K562 (cell line): ENCODE data around the gene TOR1A. TPM values are rescaled to one million over a fixed set of nuclear protein-coding genes. Genes with fewer than 3 reads are reported as not detected.
A peak's percentile ranks its signal among the peaks of the same experiment; 100 is the strongest.

Experiments used
- CBX3 ChIP-seq, 2 experiments: IDR thresholded peaks; 1 replicate in 1 of 2; 2 replicates in 1 of 2; pipeline ENCODE4 v1.6.1; 2012; ENCODE audit warnings: inconsistent platforms in 2 of 2, low read length in 2 of 2, borderline replicate concordance in 1 of 2, control low read depth in 1 of 2
- HLTF ChIP-seq: fragments of 450-650 bp; IDR thresholded peaks from 2 replicates; pipeline ENCODE4 v1.6.1; 2016
- L3MBTL2 ChIP-seq: fragments of 450-650 bp; IDR thresholded peaks from 2 replicates; pipeline ENCODE4 v1.6.1; 2016; ENCODE audit warnings: mild to moderate bottlenecking, moderate library complexity
- RAD21 ChIP-seq, 2 experiments: fragments of 250-450 bp in 1 of 2; fragments of 450-650 bp in 1 of 2; sonication (Bioruptor Pico) in 1 of 2; formaldehyde crosslinking in 1 of 2; IDR thresholded peaks in 1 of 2; conservative IDR thresholded peaks in 1 of 2; 2 replicates each; pipeline versions ENCODE4 v1.4.0 to v1.8.0; 2020 to 2022; ENCODE audit warnings: mild to moderate bottlenecking in 2 of 2, moderate library complexity in 1 of 2
- RB1 ChIP-seq: fragments of 450-650 bp; IDR thresholded peaks from 2 replicates; pipeline ENCODE4 v1.6.1; 2017; ENCODE audit warnings: low read depth, mild to moderate bottlenecking
- ZKSCAN1 ChIP-seq: fragments of 150-350 bp; IDR thresholded peaks from 2 replicates; pipeline ENCODE4 v1.6.1; 2016; ENCODE audit warnings: low read depth, low read length
- ZNF23 ChIP-seq: fragments of 250-450 bp; sonication (Bioruptor Pico); IDR thresholded peaks from 2 replicates; pipeline ENCODE4 v1.4.0; 2020; ENCODE audit warnings: mild to moderate bottlenecking
- ZNF354B ChIP-seq: fragments of 250-450 bp; sonication (Bioruptor Pico); IDR thresholded peaks from 2 replicates; pipeline ENCODE4 v1.4.0; 2020
- polyA plus RNA-seq, 8 experiments: library from polyadenylated mRNA; depleted of rRNA in 4 of 8; stranded (reverse) in 5 of 8; unstranded in 3 of 8; fragments of >200 nt; fragmentation: Nextera tagmentation in 2 of 8; fragmentation: Illumina TruSeq in 1 of 8; extraction: Ambion mirVana in 2 of 8; extraction: Trizol in 1 of 8; gene quantifications; 2 replicates each; pipeline versions ENCODE4 v1.2.1 to v1.2.3, GENCODE V29; 2011 to 2014; ENCODE audit warnings: inconsistent platforms in 1 of 8, missing spikeins in 1 of 8
- total RNA-seq, 7 experiments: library from RNA; depleted of rRNA in 6 of 7; stranded (reverse); fragments of >200 nt in 6 of 7; fragmentation: Illumina TruSeq in 2 of 7; extraction: Trizol in 2 of 7; gene quantifications; 2 replicates each; pipeline versions ENCODE4 v1.2.1 to v1.2.3, GENCODE V29; 2011 to 2021; ENCODE audit warnings: low replicate concordance in 1 of 7
- TF ChIP-seq, protein P1 (sequence below), 2 experiments: fragments of 150-350 bp in 1 of 2; IDR thresholded peaks; 2 replicates each; pipeline ENCODE4 v1.6.1; 2012 to 2016; ENCODE audit warnings: low read depth in 2 of 2, low read length in 2 of 2, mild to moderate bottlenecking in 1 of 2, moderate library complexity in 1 of 2
- TF ChIP-seq, protein P2 (sequence below), 2 experiments: fragments of 450-650 bp; formaldehyde crosslinking in 1 of 2; IDR thresholded peaks; 2 replicates each; pipeline versions ENCODE4 v1.4.0 to v1.6.1; 2014 to 2020; ENCODE audit warnings: mild to moderate bottlenecking in 2 of 2, borderline replicate concordance in 1 of 2, low read depth in 1 of 2
- TF ChIP-seq, protein P3 (sequence below): fragments of 450-650 bp; formaldehyde crosslinking; IDR thresholded peaks from 2 replicates; pipeline ENCODE4 v1.4.0; 2020; ENCODE audit warnings: mild to moderate bottlenecking, moderate library complexity
- TF ChIP-seq, protein P4 (sequence below): fragments of 250-450 bp; sonication (Bioruptor Pico); IDR thresholded peaks from 2 replicates; pipeline ENCODE4 v1.5.0; 2021

Gene TOR1A
- total and polyA plus RNA-seq, 9 of the 15 experiments (the other 6 are each of a cell fraction or from before 2014, with no cell fraction given), result 4.5 to 85.8 (median 51.3) TPM

DNA sequence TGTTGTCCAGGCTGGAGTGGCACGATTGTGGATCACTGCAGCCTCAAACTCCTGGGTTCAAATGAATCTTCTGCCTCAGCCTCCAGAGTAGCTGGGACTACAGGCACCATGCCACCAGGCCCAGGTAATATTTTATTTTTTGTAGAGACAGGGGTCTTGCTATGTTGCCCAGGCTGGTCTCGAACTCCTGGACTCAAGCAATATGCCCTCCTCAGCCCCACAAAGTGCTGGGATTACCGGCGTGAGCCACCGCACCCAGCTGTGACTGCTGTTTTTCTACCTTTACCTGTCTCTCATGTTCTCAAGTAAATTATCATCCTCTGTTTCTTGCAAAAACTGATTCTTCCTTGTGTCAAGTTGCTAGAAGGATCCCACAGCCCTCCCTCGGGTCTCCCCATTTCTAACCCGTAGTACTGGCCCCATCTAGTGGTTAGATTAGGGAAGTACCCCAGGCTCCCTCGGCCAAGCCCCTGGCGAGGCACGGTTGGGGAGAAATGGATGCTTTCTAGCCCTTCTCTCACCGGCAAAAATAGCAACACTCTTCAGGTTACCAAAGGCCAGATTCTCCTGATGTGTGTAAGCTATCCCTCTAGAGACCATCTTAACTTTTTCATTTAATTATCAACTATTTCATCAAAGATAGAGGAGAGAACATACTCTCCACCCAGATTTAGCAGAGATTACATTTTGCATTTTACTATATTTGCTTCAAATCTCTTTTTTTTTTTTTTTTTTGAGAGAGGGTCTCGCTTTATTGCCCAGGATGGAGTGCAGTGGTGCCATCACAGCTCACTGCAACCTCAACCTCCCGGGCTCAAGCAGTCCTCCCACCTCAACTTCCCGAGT, 40.2 kb downstream of the TOR1A start (continued):
- TF ChIP-seq RB1, result peak; percentile 85
- TF ChIP-seq CBX3 (IDR thresholded peaks at IDR 0.05; ENCODE audit: borderline replicate concordance in 1 of 2, low read length in 2 of 2), result peak in 1 of 2 experiments; percentile 36; a peak in 1 of 3 replicates
- TF ChIP-seq, protein P1, sequence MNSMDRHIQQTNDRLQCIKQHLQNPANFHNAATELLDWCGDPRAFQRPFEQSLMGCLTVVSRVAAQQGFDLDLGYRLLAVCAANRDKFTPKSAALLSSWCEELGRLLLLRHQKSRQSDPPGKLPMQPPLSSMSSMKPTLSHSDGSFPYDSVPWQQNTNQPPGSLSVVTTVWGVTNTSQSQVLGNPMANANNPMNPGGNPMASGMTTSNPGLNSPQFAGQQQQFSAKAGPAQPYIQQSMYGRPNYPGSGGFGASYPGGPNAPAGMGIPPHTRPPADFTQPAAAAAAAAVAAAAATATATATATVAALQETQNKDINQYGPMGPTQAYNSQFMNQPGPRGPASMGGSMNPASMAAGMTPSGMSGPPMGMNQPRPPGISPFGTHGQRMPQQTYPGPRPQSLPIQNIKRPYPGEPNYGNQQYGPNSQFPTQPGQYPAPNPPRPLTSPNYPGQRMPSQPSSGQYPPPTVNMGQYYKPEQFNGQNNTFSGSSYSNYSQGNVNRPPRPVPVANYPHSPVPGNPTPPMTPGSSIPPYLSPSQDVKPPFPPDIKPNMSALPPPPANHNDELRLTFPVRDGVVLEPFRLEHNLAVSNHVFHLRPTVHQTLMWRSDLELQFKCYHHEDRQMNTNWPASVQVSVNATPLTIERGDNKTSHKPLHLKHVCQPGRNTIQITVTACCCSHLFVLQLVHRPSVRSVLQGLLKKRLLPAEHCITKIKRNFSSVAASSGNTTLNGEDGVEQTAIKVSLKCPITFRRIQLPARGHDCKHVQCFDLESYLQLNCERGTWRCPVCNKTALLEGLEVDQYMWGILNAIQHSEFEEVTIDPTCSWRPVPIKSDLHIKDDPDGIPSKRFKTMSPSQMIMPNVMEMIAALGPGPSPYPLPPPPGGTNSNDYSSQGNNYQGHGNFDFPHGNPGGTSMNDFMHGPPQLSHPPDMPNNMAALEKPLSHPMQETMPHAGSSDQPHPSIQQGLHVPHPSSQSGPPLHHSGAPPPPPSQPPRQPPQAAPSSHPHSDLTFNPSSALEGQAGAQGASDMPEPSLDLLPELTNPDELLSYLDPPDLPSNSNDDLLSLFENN (IDR thresholded peaks at IDR 0.05; ENCODE audit: low read depth in 2 of 2, low read length in 2 of 2), result peak in 1 of 2 experiments; percentile 36; a peak in 1 of 4 replicates
- peak; percentile 100 for TF ChIP-seq RAD21 (CRISPR knock-in tag; conservative IDR thresholded peaks at IDR 0.05 in 1 of 2, IDR thresholded peaks at IDR 0.05 in 1 of 2)
- peak; percentile 18; the same call in 1 of the 2 replicates for TF ChIP-seq L3MBTL2
- no peak for TF ChIP-seq ZNF23 (CRISPR knock-in tag)
- TF ChIP-seq, protein P2, sequence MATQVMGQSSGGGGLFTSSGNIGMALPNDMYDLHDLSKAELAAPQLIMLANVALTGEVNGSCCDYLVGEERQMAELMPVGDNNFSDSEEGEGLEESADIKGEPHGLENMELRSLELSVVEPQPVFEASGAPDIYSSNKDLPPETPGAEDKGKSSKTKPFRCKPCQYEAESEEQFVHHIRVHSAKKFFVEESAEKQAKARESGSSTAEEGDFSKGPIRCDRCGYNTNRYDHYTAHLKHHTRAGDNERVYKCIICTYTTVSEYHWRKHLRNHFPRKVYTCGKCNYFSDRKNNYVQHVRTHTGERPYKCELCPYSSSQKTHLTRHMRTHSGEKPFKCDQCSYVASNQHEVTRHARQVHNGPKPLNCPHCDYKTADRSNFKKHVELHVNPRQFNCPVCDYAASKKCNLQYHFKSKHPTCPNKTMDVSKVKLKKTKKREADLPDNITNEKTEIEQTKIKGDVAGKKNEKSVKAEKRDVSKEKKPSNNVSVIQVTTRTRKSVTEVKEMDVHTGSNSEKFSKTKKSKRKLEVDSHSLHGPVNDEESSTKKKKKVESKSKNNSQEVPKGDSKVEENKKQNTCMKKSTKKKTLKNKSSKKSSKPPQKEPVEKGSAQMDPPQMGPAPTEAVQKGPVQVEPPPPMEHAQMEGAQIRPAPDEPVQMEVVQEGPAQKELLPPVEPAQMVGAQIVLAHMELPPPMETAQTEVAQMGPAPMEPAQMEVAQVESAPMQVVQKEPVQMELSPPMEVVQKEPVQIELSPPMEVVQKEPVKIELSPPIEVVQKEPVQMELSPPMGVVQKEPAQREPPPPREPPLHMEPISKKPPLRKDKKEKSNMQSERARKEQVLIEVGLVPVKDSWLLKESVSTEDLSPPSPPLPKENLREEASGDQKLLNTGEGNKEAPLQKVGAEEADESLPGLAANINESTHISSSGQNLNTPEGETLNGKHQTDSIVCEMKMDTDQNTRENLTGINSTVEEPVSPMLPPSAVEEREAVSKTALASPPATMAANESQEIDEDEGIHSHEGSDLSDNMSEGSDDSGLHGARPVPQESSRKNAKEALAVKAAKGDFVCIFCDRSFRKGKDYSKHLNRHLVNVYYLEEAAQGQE (IDR thresholded peaks at IDR 0.05; ENCODE audit: borderline replicate concordance), result peak; percentile 97
- TF ChIP-seq, protein P2 (CRISPR knock-in tag; IDR thresholded peaks at IDR 0.05; ENCODE audit: low read depth), result no peak
- 0 out of 2 replicates have a peak, but pooled peaks have one; percentile 22 for TF ChIP-seq HLTF
- TF ChIP-seq ZNF354B (CRISPR knock-in tag), result no peak
- TF ChIP-seq, protein P3, sequence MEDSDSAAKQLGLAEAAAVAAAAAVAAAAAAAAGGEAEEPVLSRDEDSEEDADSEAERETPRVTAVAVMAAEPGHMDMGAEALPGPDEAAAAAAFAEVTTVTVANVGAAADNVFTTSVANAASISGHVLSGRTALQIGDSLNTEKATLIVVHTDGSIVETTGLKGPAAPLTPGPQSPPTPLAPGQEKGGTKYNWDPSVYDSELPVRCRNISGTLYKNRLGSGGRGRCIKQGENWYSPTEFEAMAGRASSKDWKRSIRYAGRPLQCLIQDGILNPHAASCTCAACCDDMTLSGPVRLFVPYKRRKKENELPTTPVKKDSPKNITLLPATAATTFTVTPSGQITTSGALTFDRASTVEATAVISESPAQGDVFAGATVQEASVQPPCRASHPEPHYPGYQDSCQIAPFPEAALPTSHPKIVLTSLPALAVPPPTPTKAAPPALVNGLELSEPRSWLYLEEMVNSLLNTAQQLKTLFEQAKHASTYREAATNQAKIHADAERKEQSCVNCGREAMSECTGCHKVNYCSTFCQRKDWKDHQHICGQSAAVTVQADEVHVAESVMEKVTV (CRISPR knock-in tag), result peak; percentile 99
- no peak for TF ChIP-seq ZKSCAN1
- TF ChIP-seq, protein P4, sequence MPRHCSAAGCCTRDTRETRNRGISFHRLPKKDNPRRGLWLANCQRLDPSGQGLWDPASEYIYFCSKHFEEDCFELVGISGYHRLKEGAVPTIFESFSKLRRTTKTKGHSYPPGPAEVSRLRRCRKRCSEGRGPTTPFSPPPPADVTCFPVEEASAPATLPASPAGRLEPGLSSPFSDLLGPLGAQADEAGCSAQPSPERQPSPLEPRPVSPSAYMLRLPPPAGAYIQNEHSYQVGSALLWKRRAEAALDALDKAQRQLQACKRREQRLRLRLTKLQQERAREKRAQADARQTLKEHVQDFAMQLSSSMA (CRISPR knock-in tag), result no peak
